ENCODE measurements around the gene ADGRG4. TPM values are rescaled to one million over a fixed set of nuclear protein-coding genes. Genes with fewer than 3 reads are reported as not detected.
"Not testable (repeated sequence)": the region's sequence is repeated elsewhere in the genome, so short reads cannot be mapped to it uniquely, and the experiment has no call there.

The ADGRG4 gene
- total RNA-seq, 2 donors from 2014 or later: 0.14 to 0.41 TPM

DNA sequence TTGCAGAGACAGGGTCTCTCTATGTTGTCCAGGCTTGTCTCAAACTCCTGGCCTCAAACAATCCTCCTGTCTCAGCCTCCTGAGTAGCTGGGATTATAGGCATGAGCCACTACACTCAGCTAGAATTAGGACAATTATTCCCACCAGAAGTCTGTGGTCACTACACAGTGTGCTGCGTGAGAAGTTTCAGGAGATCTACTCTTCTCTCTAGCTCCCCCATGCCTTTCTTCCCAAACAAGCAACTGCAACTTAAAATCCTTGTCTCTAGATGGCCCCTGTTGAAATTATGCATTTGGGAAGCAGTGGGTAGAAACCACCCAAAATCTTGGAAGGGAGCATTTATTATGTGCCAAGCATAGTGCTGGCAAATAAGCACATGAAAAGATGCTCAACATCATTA lies 28.4 kb upstream of the ADGRG4 start:
- Histone ChIP-seq H3K27ac (no peak overlapping the region), H3K36me3 (no peaks in the 10 kb centered on the region), H3K4me1 (ENCODE audit: control insufficient read depth in 1 of 2, low read depth in 2 of 2) (no peaks in the 10 kb centered on the region), H3K4me3 (no peak overlapping the region), H3K9me3 (no peaks in the 10 kb centered on the region), H3K27me3 (replicated peaks; ENCODE audit: insufficient read depth) (no peaks in the 10 kb centered on the region)
- DNase-seq (ENCODE audit: low spot score): no peak
- no peak for TF ChIP-seq CTCF (IDR thresholded peaks at IDR 0.05)
- ATAC-seq (ENCODE audit: insufficient number of reproducible peaks, low FRiP score, low read depth): no peak

- Histone ChIP-seq H3K4me1 (ENCODE audit: control insufficient read depth in 1 of 2, low read depth in 2 of 2) (no peaks in the 10 kb centered on the region), H3K27me3 (replicated peaks; ENCODE audit: insufficient read depth) (no peaks in the 10 kb centered on the region), H3K9me3 (no peaks in the 10 kb centered on the region), H3K36me3 (no peaks in the 10 kb centered on the region), H3K27ac (no peak overlapping the region), H3K4me3 (no peak overlapping the region)
- ATAC-seq (ENCODE audit: insufficient number of reproducible peaks, low FRiP score, low read depth): no peak
- no peak for DNase-seq (ENCODE audit: low spot score)
- TF ChIP-seq CTCF (IDR thresholded peaks at IDR 0.05): no peak
Measured at GRCh38 chrX:136273986-136274385, 26.8 kb upstream of the ADGRG4 start.

GRCh38 chrX:136275553-136275952 lies 25.2 kb upstream of the ADGRG4 start:
- ATAC-seq (ENCODE audit: insufficient number of reproducible peaks, low FRiP score, low read depth) (no peak), DNase-seq (ENCODE audit: low spot score) (no peak)
- Histone ChIP-seq H3K36me3 (no peaks in the 10 kb centered on the region), H3K4me1 (ENCODE audit: control insufficient read depth in 1 of 2, low read depth in 2 of 2) (no peaks in the 10 kb centered on the region), H3K27ac (no peak overlapping the region), H3K4me3 (no peak overlapping the region), H3K9me3 (no peaks in the 10 kb centered on the region), H3K27me3 (replicated peaks; ENCODE audit: insufficient read depth) (no peaks in the 10 kb centered on the region)
- TF ChIP-seq CTCF (IDR thresholded peaks at IDR 0.05): no peak

- not testable (repeated sequence) for H3K27ac ChIP-seq; H3K36me3 ChIP-seq; H3K4me1 ChIP-seq (ENCODE audit: control insufficient read depth in 1 of 2, low read depth in 2 of 2); H3K4me3 ChIP-seq; ATAC-seq (ENCODE audit: insufficient number of reproducible peaks, low FRiP score, low read depth); H3K27me3 ChIP-seq (replicated peaks; ENCODE audit: insufficient read depth); DNase-seq (ENCODE audit: low spot score); H3K9me3 ChIP-seq
Measured at GRCh38 chrX:136286375-136286774, 14.4 kb upstream of the ADGRG4 start.

- no peak overlapping the region for H3K4me3 ChIP-seq
- H3K9me3 ChIP-seq: no peaks in the 10 kb centered on the region
- ATAC-seq (ENCODE audit: insufficient number of reproducible peaks, low FRiP score, low read depth) (no peak), DNase-seq (ENCODE audit: low spot score) (no peak)
- no peaks in the 10 kb centered on the region for H3K27me3 ChIP-seq (replicated peaks; ENCODE audit: insufficient read depth)
- H3K27ac ChIP-seq: no peak overlapping the region
- no peaks in the 10 kb centered on the region for H3K36me3 ChIP-seq
- H3K4me1 ChIP-seq (ENCODE audit: control insufficient read depth in 1 of 2, low read depth in 2 of 2): no peaks in the 10 kb centered on the region
- TF ChIP-seq CTCF (IDR thresholded peaks at IDR 0.05): no peak
Measured at GRCh38 chrX:136291824-136292223, 8.9 kb upstream of the ADGRG4 start.

GRCh38 chrX:136292656-136293055 lies 8.1 kb upstream of the ADGRG4 start:
- Histone ChIP-seq H3K27me3 (replicated peaks; ENCODE audit: insufficient read depth) (no peaks in the 10 kb centered on the region), H3K9me3 (no peaks in the 10 kb centered on the region), H3K4me1 (ENCODE audit: control insufficient read depth in 1 of 2, low read depth in 2 of 2) (no peaks in the 10 kb centered on the region), H3K4me3 (no peak overlapping the region), H3K27ac (no peak overlapping the region), H3K36me3 (no peaks in the 10 kb centered on the region)
- TF ChIP-seq CTCF (IDR thresholded peaks at IDR 0.05): no peak
- DNase-seq (ENCODE audit: low spot score): no peak
- ATAC-seq (ENCODE audit: insufficient number of reproducible peaks, low FRiP score, low read depth): no peak

All from thoracic aorta (tissue), 2 donors.